Measurements from ENCODE around the gene CLEC16A. TPM values are rescaled to one million over a fixed set of nuclear protein-coding genes. Genes with fewer than 3 reads are reported as not detected.

Gene CLEC16A
- total and polyA plus RNA-seq, 9 of the 15 experiments (the other 6 are each of a cell fraction or from before 2014, with no cell fraction given), result 1.00 to 22.3 (median 10.0) TPM

DNA sequence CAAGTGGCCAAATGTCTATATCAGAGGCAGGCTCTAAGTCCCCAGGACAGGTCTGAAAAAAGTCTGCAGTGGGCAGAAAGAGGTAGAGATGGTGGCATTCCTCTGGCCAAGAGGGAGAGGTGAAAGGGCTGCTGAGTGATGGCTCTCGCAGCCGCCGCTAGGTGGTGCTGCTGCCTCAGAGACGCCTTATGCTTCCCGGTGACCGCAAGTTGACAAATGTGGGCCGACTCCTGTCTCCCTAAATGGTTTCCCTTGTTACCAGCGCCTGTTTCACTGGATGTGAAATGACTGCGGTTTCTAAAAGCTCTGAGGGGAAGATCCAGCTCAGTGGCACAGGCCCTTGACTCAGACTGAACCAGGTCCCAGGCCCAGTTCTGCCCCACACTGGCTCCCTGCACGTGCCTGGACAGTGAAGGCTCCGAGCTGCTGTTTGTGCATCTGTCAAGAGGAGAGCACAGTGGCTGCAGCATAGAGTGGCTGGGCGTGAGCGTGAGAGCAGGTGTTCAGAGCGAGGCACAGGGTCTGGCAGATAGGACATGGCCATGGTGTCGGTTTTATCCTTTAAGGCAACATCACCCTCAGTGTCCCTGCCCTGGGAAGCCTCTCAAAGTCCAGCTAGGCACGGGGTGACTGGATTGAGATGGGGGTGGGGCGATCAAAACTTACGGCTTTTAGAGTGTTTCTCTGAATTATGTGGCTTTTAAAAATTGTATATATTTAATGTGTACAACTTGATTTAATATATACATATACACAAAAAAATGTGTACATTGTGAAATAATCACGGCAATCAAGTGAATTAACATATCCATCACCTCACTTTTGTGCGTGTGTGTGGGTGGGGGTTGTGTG is 19.9 kb downstream of the CLEC16A start (continued):
- TF ChIP-seq, protein P1, sequence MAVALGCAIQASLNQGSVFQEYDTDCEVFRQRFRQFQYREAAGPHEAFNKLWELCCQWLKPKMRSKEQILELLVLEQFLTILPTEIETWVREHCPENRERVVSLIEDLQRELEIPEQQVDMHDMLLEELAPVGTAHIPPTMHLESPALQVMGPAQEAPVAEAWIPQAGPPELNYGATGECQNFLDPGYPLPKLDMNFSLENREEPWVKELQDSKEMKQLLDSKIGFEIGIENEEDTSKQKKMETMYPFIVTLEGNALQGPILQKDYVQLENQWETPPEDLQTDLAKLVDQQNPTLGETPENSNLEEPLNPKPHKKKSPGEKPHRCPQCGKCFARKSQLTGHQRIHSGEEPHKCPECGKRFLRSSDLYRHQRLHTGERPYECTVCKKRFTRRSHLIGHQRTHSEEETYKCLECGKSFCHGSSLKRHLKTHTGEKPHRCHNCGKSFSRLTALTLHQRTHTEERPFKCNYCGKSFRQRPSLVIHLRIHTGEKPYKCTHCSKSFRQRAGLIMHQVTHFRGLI (CRISPR knock-in tag; IDR thresholded peaks at IDR 0.05), result no peak; the same call in 1 of the 2 replicates
- no peak for TF ChIP-seq ZNF431 (CRISPR knock-in tag; IDR thresholded peaks at IDR 0.05)
- no peak for TF ChIP-seq MTA2 (IDR thresholded peaks at IDR 0.05; ENCODE audit: low read depth)
- no peak for TF ChIP-seq ZNF830 (CRISPR knock-in tag; IDR thresholded peaks at IDR 0.05)
- TF ChIP-seq, protein P2, sequence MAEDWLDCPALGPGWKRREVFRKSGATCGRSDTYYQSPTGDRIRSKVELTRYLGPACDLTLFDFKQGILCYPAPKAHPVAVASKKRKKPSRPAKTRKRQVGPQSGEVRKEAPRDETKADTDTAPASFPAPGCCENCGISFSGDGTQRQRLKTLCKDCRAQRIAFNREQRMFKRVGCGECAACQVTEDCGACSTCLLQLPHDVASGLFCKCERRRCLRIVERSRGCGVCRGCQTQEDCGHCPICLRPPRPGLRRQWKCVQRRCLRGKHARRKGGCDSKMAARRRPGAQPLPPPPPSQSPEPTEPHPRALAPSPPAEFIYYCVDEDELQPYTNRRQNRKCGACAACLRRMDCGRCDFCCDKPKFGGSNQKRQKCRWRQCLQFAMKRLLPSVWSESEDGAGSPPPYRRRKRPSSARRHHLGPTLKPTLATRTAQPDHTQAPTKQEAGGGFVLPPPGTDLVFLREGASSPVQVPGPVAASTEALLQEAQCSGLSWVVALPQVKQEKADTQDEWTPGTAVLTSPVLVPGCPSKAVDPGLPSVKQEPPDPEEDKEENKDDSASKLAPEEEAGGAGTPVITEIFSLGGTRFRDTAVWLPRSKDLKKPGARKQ (CRISPR knock-in tag; IDR thresholded peaks at IDR 0.05), result no peak
- TF ChIP-seq, protein P3, sequence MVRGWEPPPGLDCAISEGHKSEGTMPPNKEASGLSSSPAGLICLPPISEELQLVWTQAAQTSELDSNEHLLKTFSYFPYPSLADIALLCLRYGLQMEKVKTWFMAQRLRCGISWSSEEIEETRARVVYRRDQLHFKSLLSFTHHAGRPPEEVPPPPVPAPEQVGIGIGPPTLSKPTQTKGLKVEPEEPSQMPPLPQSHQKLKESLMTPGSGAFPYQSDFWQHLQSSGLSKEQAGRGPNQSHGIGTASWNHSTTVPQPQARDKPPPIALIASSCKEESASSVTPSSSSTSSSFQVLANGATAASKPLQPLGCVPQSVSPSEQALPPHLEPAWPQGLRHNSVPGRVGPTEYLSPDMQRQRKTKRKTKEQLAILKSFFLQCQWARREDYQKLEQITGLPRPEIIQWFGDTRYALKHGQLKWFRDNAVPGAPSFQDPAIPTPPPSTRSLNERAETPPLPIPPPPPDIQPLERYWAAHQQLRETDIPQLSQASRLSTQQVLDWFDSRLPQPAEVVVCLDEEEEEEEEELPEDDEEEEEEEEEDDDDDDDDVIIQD (CRISPR knock-in tag; IDR thresholded peaks at IDR 0.05), result no peak
- TF ChIP-seq, protein P4, sequence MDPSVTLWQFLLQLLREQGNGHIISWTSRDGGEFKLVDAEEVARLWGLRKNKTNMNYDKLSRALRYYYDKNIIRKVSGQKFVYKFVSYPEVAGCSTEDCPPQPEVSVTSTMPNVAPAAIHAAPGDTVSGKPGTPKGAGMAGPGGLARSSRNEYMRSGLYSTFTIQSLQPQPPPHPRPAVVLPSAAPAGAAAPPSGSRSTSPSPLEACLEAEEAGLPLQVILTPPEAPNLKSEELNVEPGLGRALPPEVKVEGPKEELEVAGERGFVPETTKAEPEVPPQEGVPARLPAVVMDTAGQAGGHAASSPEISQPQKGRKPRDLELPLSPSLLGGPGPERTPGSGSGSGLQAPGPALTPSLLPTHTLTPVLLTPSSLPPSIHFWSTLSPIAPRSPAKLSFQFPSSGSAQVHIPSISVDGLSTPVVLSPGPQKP (CRISPR knock-in tag; IDR thresholded peaks at IDR 0.05), result no peak
- TF ChIP-seq ZNF561 (CRISPR knock-in tag; conservative IDR thresholded peaks at IDR 0.05), result no peak
- no peak for TF ChIP-seq NR3C1 (CRISPR knock-in tag; IDR thresholded peaks at IDR 0.05)
- TF ChIP-seq ERF (CRISPR knock-in tag; IDR thresholded peaks at IDR 0.05), result no peak
- no peak for TF ChIP-seq SIN3B (IDR thresholded peaks at IDR 0.05; ENCODE audit: low read depth)
- TF ChIP-seq NFYB (IDR thresholded peaks at IDR 0.05; ENCODE audit: extremely low read depth, insufficient read length), result no peak
- TF ChIP-seq ZNF174 (CRISPR knock-in tag; IDR thresholded peaks at IDR 0.05), result no peak
- no peak for TF ChIP-seq CEBPB (tag; IDR thresholded peaks at IDR 0.05)
- no peak for TF ChIP-seq ZNF778 (CRISPR knock-in tag; IDR thresholded peaks at IDR 0.05)
- TF ChIP-seq POLR3G (IDR thresholded peaks at IDR 0.05; ENCODE audit: extremely low read depth, insufficient read length, insufficient replicate concordance), result no peak
- TF ChIP-seq, protein P5, sequence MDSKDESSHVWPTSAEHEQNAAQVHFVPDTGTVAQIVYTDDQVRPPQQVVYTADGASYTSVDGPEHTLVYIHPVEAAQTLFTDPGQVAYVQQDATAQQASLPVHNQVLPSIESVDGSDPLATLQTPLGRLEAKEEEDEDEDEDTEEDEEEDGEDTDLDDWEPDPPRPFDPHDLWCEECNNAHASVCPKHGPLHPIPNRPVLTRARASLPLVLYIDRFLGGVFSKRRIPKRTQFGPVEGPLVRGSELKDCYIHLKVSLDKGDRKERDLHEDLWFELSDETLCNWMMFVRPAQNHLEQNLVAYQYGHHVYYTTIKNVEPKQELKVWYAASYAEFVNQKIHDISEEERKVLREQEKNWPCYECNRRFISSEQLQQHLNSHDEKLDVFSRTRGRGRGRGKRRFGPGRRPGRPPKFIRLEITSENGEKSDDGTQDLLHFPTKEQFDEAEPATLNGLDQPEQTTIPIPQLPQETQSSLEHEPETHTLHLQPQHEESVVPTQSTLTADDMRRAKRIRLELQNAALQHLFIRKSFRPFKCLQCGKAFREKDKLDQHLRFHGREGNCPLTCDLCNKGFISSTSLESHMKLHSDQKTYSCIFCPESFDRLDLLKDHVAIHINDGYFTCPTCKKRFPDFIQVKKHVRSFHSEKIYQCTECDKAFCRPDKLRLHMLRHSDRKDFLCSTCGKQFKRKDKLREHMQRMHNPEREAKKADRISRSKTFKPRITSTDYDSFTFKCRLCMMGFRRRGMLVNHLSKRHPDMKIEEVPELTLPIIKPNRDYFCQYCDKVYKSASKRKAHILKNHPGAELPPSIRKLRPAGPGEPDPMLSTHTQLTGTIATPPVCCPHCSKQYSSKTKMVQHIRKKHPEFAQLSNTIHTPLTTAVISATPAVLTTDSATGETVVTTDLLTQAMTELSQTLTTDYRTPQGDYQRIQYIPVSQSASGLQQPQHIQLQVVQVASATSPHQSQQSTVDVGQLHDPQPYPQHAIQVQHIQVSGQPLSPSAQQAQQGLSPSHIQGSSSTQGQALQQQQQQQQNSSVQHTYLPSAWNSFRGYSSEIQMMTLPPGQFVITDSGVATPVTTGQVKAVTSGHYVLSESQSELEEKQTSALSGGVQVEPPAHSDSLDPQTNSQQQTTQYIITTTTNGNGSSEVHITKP (IDR thresholded peaks at IDR 0.05; ENCODE audit: partially characterized antibody), result no peak

Data from K562 (cell line).